IMR-90 (cell line): ENCODE measurements around the gene CDK13. TPM values are rescaled to one million over a fixed set of nuclear protein-coding genes. Genes with fewer than 3 reads are reported as not detected.

Experiments used
- ATAC-seq: fragments of 200-7000 bp; cut with Tn5 transposase; 2 replicates; pipeline ENCODE4 v1.9.1; 2020; ENCODE audit warnings: low read depth, mild to moderate bottlenecking, moderate library complexity
- BruUV-seq: library from RNA; stranded (reverse); fragments of 400-500 nt; replicated peaks from 2 replicates; lab custom pipeline; 2021; lab: Mats Ljungman, UMichigan
- CTCF ChIA-PET: fragments of 300-600 bp; formaldehyde crosslinking; extraction: SDS; loops from one replicate; lab custom pipeline; 2021; ENCODE audit warnings: antibody characterized with exemption; lab: Yijun Ruan, JAX
- POLR2A ChIA-PET: fragments of 300-600 bp; sonication (Branson Sonifier 250); formaldehyde crosslinking; loops from one replicate; lab custom pipeline; 2022; ENCODE audit warnings: antibody characterized with exemption; ENCODE audit not compliant: unreplicated experiment; lab: Charles Lee
- DNase-seq: peaks from one replicate; pipeline ENCODE4 v3.0.0; 2013
- H2AFZ ChIP-seq: replicated peaks from 2 replicates; pipeline ENCODE3; 2013; ENCODE audit warnings: low read length, mild to moderate bottlenecking; ENCODE audit not compliant: poor library complexity
- H2AK5ac ChIP-seq: 2 replicates; pipeline ENCODE4 v1.6.1; 2013; ENCODE audit warnings: low read depth, low read length, inconsistent platforms
- H2AK9ac ChIP-seq: replicated peaks from 2 replicates; pipeline ENCODE3; 2013; ENCODE audit warnings: mild to moderate bottlenecking, low read depth, low read length, moderate library complexity; ENCODE audit not compliant: poor library complexity
- H2BK120ac ChIP-seq: 2 replicates; pipeline ENCODE4 v1.6.1; 2013; ENCODE audit warnings: low read depth, low read length, inconsistent platforms
- H2BK15ac ChIP-seq: 3 replicates; pipeline ENCODE4 v1.6.1; 2013; ENCODE audit warnings: low read depth, low read length, inconsistent platforms
- H2BK20ac ChIP-seq: 2 replicates; pipeline ENCODE4 v1.6.1; 2013; ENCODE audit warnings: low read depth, mild to moderate bottlenecking, inconsistent platforms, low read length, moderate library complexity
- H2BK5ac ChIP-seq: 2 replicates; pipeline ENCODE4 v1.6.1; 2013; ENCODE audit warnings: mild to moderate bottlenecking, low read depth, low read length, inconsistent platforms; ENCODE audit not compliant: poor library complexity, severe bottlenecking
- H3K14ac ChIP-seq: replicated peaks from 2 replicates; pipeline ENCODE4 v1.6.1; 2013; ENCODE audit warnings: low read depth, low read length, inconsistent platforms
- H3K18ac ChIP-seq: 2 replicates; pipeline ENCODE4 v1.6.1; 2013; ENCODE audit warnings: low read depth, low read length, control low read depth
- H3K23ac ChIP-seq: 2 replicates; pipeline ENCODE4 v1.6.1; 2013; ENCODE audit warnings: low read depth, low read length, inconsistent platforms
- H3K27ac ChIP-seq: 2 replicates; pipeline ENCODE4 v1.5.1; 2013; ENCODE audit warnings: mild to moderate bottlenecking, control low read depth, low read length; ENCODE audit not compliant: insufficient read depth
- H3K27me3 ChIP-seq: 2 replicates; pipeline ENCODE4 v1.6.1; 2013; ENCODE audit warnings: low read length; ENCODE audit not compliant: control insufficient read depth, insufficient read depth
- H3K36me3 ChIP-seq: 2 replicates; pipeline ENCODE4 v1.6.1; 2013; ENCODE audit warnings: low read length, mixed read lengths; ENCODE audit not compliant: control insufficient read depth, insufficient read depth
- H3K4ac ChIP-seq: 2 replicates; pipeline ENCODE4 v1.6.1; 2013; ENCODE audit warnings: low read depth, low read length, inconsistent platforms
- H3K4me1 ChIP-seq: 2 replicates; pipeline ENCODE4 v1.6.1; 2013; ENCODE audit warnings: low read length, mixed read lengths; ENCODE audit not compliant: control insufficient read depth, insufficient read depth
- H3K4me2 ChIP-seq: 2 replicates; pipeline ENCODE4 v1.6.1; 2013; ENCODE audit warnings: low read depth, mild to moderate bottlenecking, control low read depth, low read length, moderate library complexity
- H3K4me3 ChIP-seq: 2 replicates; pipeline ENCODE4 v1.5.1; 2013; ENCODE audit warnings: low read depth, mild to moderate bottlenecking, control low read depth, low read length, moderate library complexity; ENCODE audit not compliant: insufficient read depth
- H3K56ac ChIP-seq: 2 replicates; pipeline ENCODE4 v1.6.1; 2013; ENCODE audit warnings: low read length, inconsistent platforms; ENCODE audit not compliant: insufficient read depth; ENCODE audit errors: extremely low read depth
- H3K79me1 ChIP-seq, 2 experiments: 2 replicates each; pipeline ENCODE4 v1.6.1; 2013; ENCODE audit warnings: low read length in 2 of 2, inconsistent platforms in 1 of 2, low read depth in 1 of 2
- H3K9ac ChIP-seq: 2 replicates; pipeline ENCODE4 v1.6.1; 2013; ENCODE audit warnings: low read depth, low read length, control low read depth
- H3K9me1 ChIP-seq: 2 replicates; pipeline ENCODE4 v1.6.1; 2013; ENCODE audit warnings: low read length, inconsistent platforms; ENCODE audit not compliant: insufficient read depth
- H3K9me3 ChIP-seq: 2 replicates; pipeline ENCODE4 v1.6.1; 2013; ENCODE audit warnings: low read length; ENCODE audit not compliant: control insufficient read depth, insufficient read depth
- H4K20me1 ChIP-seq: 2 replicates; pipeline ENCODE4 v1.6.1; 2013; ENCODE audit warnings: low read length, inconsistent platforms; ENCODE audit not compliant: insufficient read depth
- H4K5ac ChIP-seq: 2 replicates; pipeline ENCODE4 v1.6.1; 2013; ENCODE audit warnings: mild to moderate bottlenecking, low read depth, low read length, control low read depth
- H4K8ac ChIP-seq, 2 experiments: 2 replicates each; pipeline ENCODE4 v1.6.1; 2013; ENCODE audit warnings: low read depth in 2 of 2, low read length in 2 of 2, control low read depth in 1 of 2, inconsistent platforms in 1 of 2
- H4K91ac ChIP-seq: 2 replicates; pipeline ENCODE4 v1.6.1; 2013; ENCODE audit warnings: low read depth, low read length, inconsistent platforms; ENCODE audit not compliant: insufficient read depth
- CHD1 ChIP-seq: IDR thresholded peaks from 2 replicates; pipeline ENCODE4 v1.6.1; 2012; ENCODE audit warnings: low read depth, low read length, improper control_type of control experiment
- SMC3 ChIP-seq: fragments of 150-350 bp; IDR thresholded peaks from 2 replicates; pipeline ENCODE4 v1.6.1; 2016; ENCODE audit warnings: low read depth, mild to moderate bottlenecking, antibody characterized with exemption, low read length, moderate library complexity
- WGBS, 2 experiments: methylation state at CpG; one replicate each; pipeline versions ENCODE4 v1.1.5 to v1.1.7; 2013; ENCODE audit warnings: missing lambda C conversion rate in 2 of 2; ENCODE audit not compliant: insufficient read length in 1 of 2; ENCODE audit errors: extremely low coverage in 2 of 2; 5-methylcytosine and 5-hydroxymethylcytosine counted together
- dilution Hi-C: fragments of 300-500 bp; cut with HindIII; formaldehyde crosslinking; loops from one replicate; pipeline ENCODE4 v1.14.3; 2018; ENCODE audit warnings: low sequenced_read_pairs; ENCODE audit not compliant: unreplicated experiment
- in situ Hi-C: fragments of 300-500 bp; cut with MboI; formaldehyde crosslinking; loops from 3 replicates; pipeline ENCODE4 v1.14.3; 2019; ENCODE audit warnings: low sequenced_read_pairs, inconsistent platforms, mixed read lengths
- intact Hi-C: fragments of 100-400 bp; cut with micrococcal nuclease; formaldehyde crosslinking; loops from 2 replicates; pipeline ENCODE4 v1.10.0; 2022
- polyA plus RNA-seq, 3 experiments: library from polyadenylated mRNA; depleted of rRNA; stranded (reverse); fragments of >200 nt; gene quantifications; 2 replicates each; pipeline ENCODE4 v1.2.3, GENCODE V29; 2012; ENCODE audit warnings: low replicate concordance in 1 of 3
- total RNA-seq: library from RNA; depleted of rRNA; stranded (reverse); fragments of >200 nt; gene quantifications from 2 replicates; pipeline ENCODE4 v1.2.3, GENCODE V29; 2012

CDK13 gene
- total and polyA plus RNA-seq, 2 of the 4 experiments (the other 2 are of a cell fraction), result 20.1 to 50.4 TPM

DNA sequence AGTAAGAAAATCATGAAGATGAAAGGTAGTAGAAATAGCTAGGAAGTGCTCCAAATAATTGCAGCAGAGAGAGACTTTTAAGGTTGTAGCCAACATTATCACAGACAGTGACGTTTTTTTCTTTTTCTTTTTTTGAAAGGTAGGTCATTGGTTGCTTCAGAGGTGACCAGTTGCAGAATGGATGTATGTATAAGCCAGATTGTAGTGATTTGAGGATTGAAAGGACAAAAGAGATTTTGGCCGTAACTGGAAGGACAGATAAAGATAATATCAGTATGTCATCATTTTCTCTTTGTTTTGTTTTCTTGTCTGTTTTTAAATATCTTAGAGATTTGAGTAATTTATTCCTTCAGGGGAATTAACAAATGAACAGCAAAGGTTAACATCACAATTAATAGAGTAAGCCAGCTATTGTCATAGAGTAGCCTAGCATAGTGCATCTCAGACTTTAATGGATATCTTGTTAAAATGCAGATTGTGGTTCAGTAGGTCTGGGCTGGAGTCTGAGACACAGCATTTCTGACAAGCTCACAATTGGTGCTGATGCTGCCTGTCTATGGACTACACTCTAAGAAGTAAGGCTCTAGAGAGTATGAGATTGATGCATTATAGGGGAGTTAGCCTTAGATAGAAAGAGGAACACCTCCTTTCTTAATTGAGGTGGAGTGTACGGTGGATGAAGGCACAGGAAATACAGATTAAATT lies 28.3 kb downstream of the CDK13 start:
- no peak for ATAC-seq
- BruUV-seq, result no TSS peak

More for the DNA sequence above, 28.3 kb downstream of the CDK13 start:
- H3K79me1 ChIP-seq, result peaks cover 0 to 65% of the 10 kb centered on the region in 2 experiments; a peak in 3 of 4 replicates
- ChIA-PET POLR2A (no interaction called here), CTCF (no interaction called here)
- H2AK9ac ChIP-seq, result no peak overlapping the region
- H3K27ac ChIP-seq, result no peak overlapping the region
- intact Hi-C loops, result no loop called here
- no peak for DNase-seq
- H4K91ac ChIP-seq, result no peak overlapping the region
- no peak overlapping the region for H2BK5ac ChIP-seq
- no peak overlapping the region for H2BK15ac ChIP-seq
- H3K4me1 ChIP-seq, result no peaks in the 10 kb centered on the region
- no peak overlapping the region for H4K8ac ChIP-seq
- WGBS, 2 experiments, result 53% methylated on average over 2 of the region's 3 CpGs; no CpG with 5 or more reads in 1 of the 2 experiments
- peaks cover 3% of the 10 kb centered on the region for H3K9me1 ChIP-seq
- no peaks in the 10 kb centered on the region for H3K27me3 ChIP-seq
- no peak overlapping the region for H3K14ac ChIP-seq
- no peaks in the 10 kb centered on the region for H3K9me3 ChIP-seq
- H2AFZ ChIP-seq, result no peak overlapping the region
- no peak overlapping the region for H3K4me3 ChIP-seq
- no peak overlapping the region for H3K4ac ChIP-seq
- H3K56ac ChIP-seq, result no peak overlapping the region
- no peak overlapping the region for H2BK120ac ChIP-seq
- in situ Hi-C loops, result no loop called here
- no peak overlapping the region for H3K4me2 ChIP-seq
- no peak overlapping the region for H3K9ac ChIP-seq
- H3K36me3 ChIP-seq, result no peaks in the 10 kb centered on the region
- dilution Hi-C loops, result no loop called here
- TF ChIP-seq SMC3 (no peak), CHD1 (no peak)
- no peak overlapping the region for H3K18ac ChIP-seq
- no peak overlapping the region for H4K5ac ChIP-seq
- no peak overlapping the region for H2BK20ac ChIP-seq
- H2AK5ac ChIP-seq, result no peak overlapping the region
- H3K23ac ChIP-seq, result 0 out of 2 replicates have a peak overlapping the region, but pooled peaks have one; percentile 6
- H4K20me1 ChIP-seq, result peaks cover 71% of the 10 kb centered on the region
